CD4-positive, alpha-beta T cell (primary cell): ENCODE measurements around the gene PHTF2. TPM values are rescaled to one million over a fixed set of nuclear protein-coding genes. Genes with fewer than 3 reads are reported as not detected.

ENCODE experiments used
- ATAC-seq: fragments of 200-7000 bp; cut with Tn5 transposase; one replicate; pipeline ENCODE4 v1.10.0; 2022; ENCODE audit warnings: mild to moderate bottlenecking; ENCODE audit not compliant: poor library complexity
- CTCF ChIA-PET: fragments of 350-600 bp; sonication (Branson Sonifier 250); formaldehyde crosslinking; loops from one replicate; lab custom pipeline; 2021; ENCODE audit warnings: antibody characterized with exemption, inconsistent platforms; lab: Charles Lee
- POLR2A ChIA-PET: fragments of 350-600 bp; sonication (Branson Sonifier 250); formaldehyde crosslinking; loops from one replicate; lab custom pipeline; 2021; ENCODE audit warnings: antibody characterized with exemption, inconsistent platforms; lab: Charles Lee
- DNase-seq, 14 experiments: peaks; one replicate each; pipeline ENCODE4 v3.0.0-alpha.2; 2013 to 2020; ENCODE audit warnings: mixed read lengths in 2 of 14
- H3K27ac ChIP-seq, 2 donors: one replicate each; pipeline versions ENCODE4 v1.5.1 to v1.7.0; 2013; ENCODE audit warnings: low read length in 2 of 2, low read depth in 1 of 2, mild to moderate bottlenecking in 1 of 2
- H3K27me3 ChIP-seq, 2 experiments: 1 replicate in 1 of 2; 2 replicates in 1 of 2; pipeline versions ENCODE4 v1.6.1 to v1.7.0; 2013; ENCODE audit warnings: low read length in 2 of 2, control low read depth in 1 of 2, mild to moderate bottlenecking in 1 of 2, moderate library complexity in 1 of 2; ENCODE audit not compliant: insufficient read depth in 2 of 2, control insufficient read depth in 1 of 2
- H3K36me3 ChIP-seq: one replicate; pipeline ENCODE4 v1.6.1; 2013; ENCODE audit warnings: low read length, control low read depth; ENCODE audit not compliant: insufficient read depth
- H3K4me1 ChIP-seq: one replicate; pipeline ENCODE4 v1.6.1; 2013; ENCODE audit warnings: low read length, control low read depth; ENCODE audit not compliant: insufficient read depth
- H3K4me3 ChIP-seq: one replicate; pipeline ENCODE4 v1.5.1; 2013; ENCODE audit warnings: mild to moderate bottlenecking, low read length, moderate library complexity
- H3K9me3 ChIP-seq, 2 experiments: 1 replicate in 1 of 2; 2 replicates in 1 of 2; pipeline versions ENCODE4 v1.6.1 to v1.7.0; 2013; ENCODE audit warnings: low read length in 2 of 2, mild to moderate bottlenecking in 2 of 2, control low read depth in 1 of 2, moderate library complexity in 1 of 2; ENCODE audit not compliant: control insufficient read depth in 1 of 2, insufficient read depth in 1 of 2
- H3K27ac Mint-ChIP-seq: one replicate; pipeline ENCODE4 v1.8.0; 2020; ENCODE audit warnings: mixed read lengths
- H3K27me3 Mint-ChIP-seq: one replicate; pipeline ENCODE4 v1.8.0; 2021; ENCODE audit warnings: mixed read lengths
- H3K36me3 Mint-ChIP-seq: one replicate; pipeline ENCODE4 v1.8.0; 2021; ENCODE audit warnings: low read depth, mixed read lengths
- H3K4me1 Mint-ChIP-seq: one replicate; pipeline ENCODE4 v1.8.0; 2021; ENCODE audit warnings: low read depth, mixed read lengths
- H3K4me3 Mint-ChIP-seq: one replicate; pipeline ENCODE4 v1.8.0; 2020; ENCODE audit warnings: mild to moderate bottlenecking, mixed read lengths
- H3K9me3 Mint-ChIP-seq: one replicate; pipeline ENCODE4 v1.8.0; 2020; ENCODE audit warnings: mixed read lengths
- intact Hi-C, 2 experiments: fragments of 100-400 bp; cut with DNase I in 1 of 2; cut with micrococcal nuclease in 1 of 2; formaldehyde crosslinking; loops; one replicate each; pipeline versions ENCODE4 v1.15.1 to v1.9.0; 2023 to 2025; cut with DNase I, micrococcal nuclease
- total RNA-seq, 174 experiments: library from RNA in 2 of 174; stranded (reverse) in 2 of 174; gene quantifications; one replicate each; pipeline ENCODE4 v1.2.3 and lab custom pipeline; 2021 to 2026
- TF ChIP-seq, protein P1 (sequence below): fragments of 200-600 bp; IDR thresholded peaks from one replicate; pipeline ENCODE4 v1.8.0; 2022; ENCODE audit warnings: antibody characterized with exemption, mild to moderate bottlenecking

PHTF2 gene
- total RNA-seq, 2 experiments from 2014 or later, result 22.6 to 23.5 TPM

DNA sequence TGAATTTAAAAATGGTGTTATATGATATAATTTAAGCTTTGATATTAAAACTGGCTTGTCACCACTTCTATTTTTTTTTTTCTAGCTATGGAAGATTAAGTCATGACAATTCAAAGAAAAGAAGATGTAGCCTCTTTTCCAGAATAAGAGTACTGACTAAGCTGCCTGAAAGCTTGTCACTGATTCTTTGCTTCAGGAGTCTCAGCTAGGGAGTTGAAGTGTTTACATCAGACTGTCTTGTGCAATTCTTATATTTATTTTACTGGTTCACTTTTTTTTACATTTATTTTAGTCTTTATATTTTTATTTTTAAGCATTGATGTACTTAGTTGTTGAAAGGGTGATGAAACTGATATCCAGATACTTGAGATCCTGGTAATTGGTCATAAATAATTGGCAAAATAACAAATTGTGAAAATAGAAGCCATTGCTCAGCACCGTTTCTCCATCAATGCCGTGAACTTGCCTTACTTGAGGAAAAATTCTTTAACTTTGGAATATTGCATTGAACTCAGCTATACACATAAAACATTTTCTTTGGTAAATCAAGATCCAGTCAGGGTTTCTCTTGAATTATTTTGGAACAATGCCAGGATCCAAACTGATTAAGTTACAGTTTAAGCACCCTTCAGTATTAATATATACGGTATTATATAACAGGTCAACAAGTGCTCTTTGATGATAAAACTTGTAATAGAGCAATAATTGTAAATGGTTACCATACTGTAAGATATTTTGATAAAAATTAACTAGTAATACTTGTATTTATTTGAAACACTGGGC lies 156.4 kb downstream of the PHTF2 start:
- Histone ChIP-seq H3K27ac (no peak overlapping the region), H3K9me3 (no peaks in the 10 kb centered on the region), H3K4me3 (no peak overlapping the region), H3K27me3 (no peaks in the 10 kb centered on the region), H3K36me3 (peaks cover 9% of the 10 kb centered on the region), H3K4me1 (no peaks in the 10 kb centered on the region)
- H3K9me3 Mint-ChIP-seq, result no peaks in the 10 kb centered on the region
- intact Hi-C loops, result no loop called here
- no peaks in the 10 kb centered on the region for H3K4me1 Mint-ChIP-seq
- H3K27me3 Mint-ChIP-seq, result no peaks in the 10 kb centered on the region
- no peak overlapping the region for H3K27ac Mint-ChIP-seq
- H3K36me3 Mint-ChIP-seq, result peaks cover 37% of the 10 kb centered on the region
- no peak for ATAC-seq
- no peak for DNase-seq
- no peak overlapping the region for H3K4me3 Mint-ChIP-seq
- ChIA-PET CTCF (no interaction called here), POLR2A (no interaction called here)
- TF ChIP-seq, protein P1, sequence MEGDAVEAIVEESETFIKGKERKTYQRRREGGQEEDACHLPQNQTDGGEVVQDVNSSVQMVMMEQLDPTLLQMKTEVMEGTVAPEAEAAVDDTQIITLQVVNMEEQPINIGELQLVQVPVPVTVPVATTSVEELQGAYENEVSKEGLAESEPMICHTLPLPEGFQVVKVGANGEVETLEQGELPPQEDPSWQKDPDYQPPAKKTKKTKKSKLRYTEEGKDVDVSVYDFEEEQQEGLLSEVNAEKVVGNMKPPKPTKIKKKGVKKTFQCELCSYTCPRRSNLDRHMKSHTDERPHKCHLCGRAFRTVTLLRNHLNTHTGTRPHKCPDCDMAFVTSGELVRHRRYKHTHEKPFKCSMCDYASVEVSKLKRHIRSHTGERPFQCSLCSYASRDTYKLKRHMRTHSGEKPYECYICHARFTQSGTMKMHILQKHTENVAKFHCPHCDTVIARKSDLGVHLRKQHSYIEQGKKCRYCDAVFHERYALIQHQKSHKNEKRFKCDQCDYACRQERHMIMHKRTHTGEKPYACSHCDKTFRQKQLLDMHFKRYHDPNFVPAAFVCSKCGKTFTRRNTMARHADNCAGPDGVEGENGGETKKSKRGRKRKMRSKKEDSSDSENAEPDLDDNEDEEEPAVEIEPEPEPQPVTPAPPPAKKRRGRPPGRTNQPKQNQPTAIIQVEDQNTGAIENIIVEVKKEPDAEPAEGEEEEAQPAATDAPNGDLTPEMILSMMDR, result no peak

DNA sequence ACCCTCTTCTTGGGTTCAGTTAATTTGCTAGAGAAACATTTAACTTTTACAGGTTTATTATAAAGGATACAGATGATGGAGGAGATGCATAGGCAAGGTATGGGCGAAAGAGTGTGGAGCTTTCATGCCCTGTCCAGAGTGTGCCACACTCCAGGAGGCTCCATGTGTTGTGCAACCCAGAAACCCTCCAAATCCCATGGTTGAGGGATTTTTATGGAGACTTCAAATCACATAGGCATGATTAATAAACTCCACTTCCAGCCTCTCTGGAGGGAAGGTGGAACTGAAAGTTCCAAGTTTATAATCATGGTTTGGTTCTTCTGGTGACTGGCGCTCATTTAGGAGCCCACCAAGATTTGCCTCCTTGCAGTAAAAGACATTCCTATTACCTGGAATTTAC lies 159.9 kb downstream of the PHTF2 start:
- Mint-ChIP-seq H3K9me3 (no peaks in the 10 kb centered on the region), H3K36me3 (peaks cover 26% of the 10 kb centered on the region), H3K4me1 (no peaks in the 10 kb centered on the region), H3K27me3 (no peaks in the 10 kb centered on the region), H3K27ac (no peak overlapping the region), H3K4me3 (no peak overlapping the region)
- CTCF ChIA-PET, result no interaction called here
- ATAC-seq, result no peak
- no peaks in the 10 kb centered on the region for H3K27me3 ChIP-seq
- H3K36me3 ChIP-seq, result peaks cover 9% of the 10 kb centered on the region
- no peaks in the 10 kb centered on the region for H3K9me3 ChIP-seq
- no peak overlapping the region for H3K27ac ChIP-seq
- intact Hi-C loops, result no loop called here
- POLR2A ChIA-PET, result no interaction called here
- no peak for DNase-seq
- no peaks in the 10 kb centered on the region for H3K4me1 ChIP-seq
- no peak overlapping the region for H3K4me3 ChIP-seq
- TF ChIP-seq, protein P1, result no peak

DNA sequence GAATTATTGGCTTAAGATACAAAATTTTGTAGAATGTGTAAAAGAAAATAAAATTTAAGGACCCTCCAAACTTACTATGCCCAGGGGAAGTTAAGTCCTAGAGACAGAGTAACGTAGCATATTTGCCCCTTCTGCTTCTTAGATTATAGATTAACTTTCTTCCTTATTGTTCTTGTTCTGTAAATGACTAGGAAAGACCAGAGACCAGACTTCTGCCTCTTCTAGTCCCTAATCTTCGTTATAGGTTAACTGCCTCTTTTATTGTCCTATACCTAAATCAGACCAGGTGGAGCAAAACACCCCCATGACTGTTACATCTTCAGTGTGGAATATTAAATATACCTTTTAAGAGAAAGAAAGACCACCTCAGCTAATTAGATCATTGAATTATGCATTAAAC lies 160.5 kb downstream of the PHTF2 start:
- POLR2A ChIA-PET, result no interaction called here
- Histone ChIP-seq H3K4me1 (no peaks in the 10 kb centered on the region), H3K36me3 (peaks cover 9% of the 10 kb centered on the region), H3K9me3 (no peaks in the 10 kb centered on the region), H3K27ac (no peak overlapping the region), H3K27me3 (no peaks in the 10 kb centered on the region), H3K4me3 (no peak overlapping the region)
- H3K4me1 Mint-ChIP-seq, result no peaks in the 10 kb centered on the region
- TF ChIP-seq, protein P1, result no peak
- H3K9me3 Mint-ChIP-seq, result no peaks in the 10 kb centered on the region
- no peak overlapping the region for H3K27ac Mint-ChIP-seq
- intact Hi-C loops, result no loop called here
- ATAC-seq (no peak), DNase-seq (no peak)
- CTCF ChIA-PET, result interaction anchor here (0.7 kb wide), 1 partner anchor 12 kb away, joined by 3 read pairs; no protein-coding TSS in a partner anchor
- peaks cover 26% of the 10 kb centered on the region for H3K36me3 Mint-ChIP-seq
- H3K27me3 Mint-ChIP-seq, result no peaks in the 10 kb centered on the region
- H3K4me3 Mint-ChIP-seq, result no peak overlapping the region
